OCI-M2 (cell line): ENCODE measurements around the gene ST7.
"Not testable (repeated sequence)": the region's sequence is repeated elsewhere in the genome, so short reads cannot be mapped to it uniquely, and the experiment has no call there.

Experiments used
- DNase-seq: peaks from one replicate; lab custom pipeline; 2025; ENCODE audit not compliant: unreplicated experiment; lab: John Stamatoyannopoulos, UW

ST7 gene

GRCh38 chr7:116971869-116972268 is 18.6 kb downstream of the ST7 start:
- no peak for DNase-seq

- not testable (repeated sequence) for DNase-seq
Measured at GRCh38 chr7:116975024-116975423, 21.7 kb downstream of the ST7 start.

- DNase-seq, result no peak
Measured at GRCh38 chr7:116977172-116977571, 23.9 kb downstream of the ST7 start.

DNA sequence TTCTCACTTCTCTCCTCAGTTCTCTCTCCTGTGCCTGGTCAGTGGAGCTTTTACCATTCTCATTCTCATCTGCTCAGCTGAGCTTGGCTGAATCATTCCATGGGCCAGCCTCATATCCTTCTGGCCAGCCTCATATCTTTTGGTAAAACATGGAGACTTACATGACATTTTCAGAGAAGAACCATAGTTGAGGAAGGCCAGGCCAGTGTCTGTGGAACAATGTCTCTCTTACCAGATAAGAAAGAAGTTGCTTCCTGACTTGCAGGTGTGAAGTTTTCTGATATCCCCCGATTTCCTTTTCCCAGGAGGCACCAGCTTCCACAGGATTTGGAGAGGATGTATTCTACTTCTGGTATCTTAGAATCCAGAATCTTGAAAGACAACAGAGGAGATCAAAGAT is 24.7 kb downstream of the ST7 start:
- DNase-seq, result no peak

- DNase-seq, result no peak
Measured at GRCh38 chr7:116979430-116979829, 26.1 kb downstream of the ST7 start.

DNA sequence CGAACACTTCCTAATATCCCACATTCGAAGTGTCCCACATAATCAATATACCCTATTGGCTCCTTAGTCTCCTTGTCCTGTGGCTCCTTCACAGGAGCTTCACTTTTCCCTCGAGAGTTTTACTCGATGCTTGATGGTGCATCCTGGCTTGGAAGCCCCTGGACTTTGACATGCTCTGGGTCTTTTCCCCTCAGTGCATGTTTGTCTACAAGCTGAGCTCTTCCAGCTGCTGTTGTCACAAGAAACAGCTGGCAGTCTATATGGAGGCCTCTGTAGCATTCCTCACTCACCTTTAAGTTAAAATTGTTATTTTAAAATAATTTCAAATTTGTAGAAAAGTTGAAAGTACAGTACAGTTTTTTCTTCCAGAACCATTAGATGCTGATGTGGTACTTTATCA is 27.1 kb downstream of the ST7 start:
- no peak for DNase-seq

GRCh38 chr7:116981939-116982338 is 28.6 kb downstream of the ST7 start:
- no peak for DNase-seq

GRCh38 chr7:116984511-116984910 is 31.2 kb downstream of the ST7 start:
- DNase-seq, result no peak

DNA sequence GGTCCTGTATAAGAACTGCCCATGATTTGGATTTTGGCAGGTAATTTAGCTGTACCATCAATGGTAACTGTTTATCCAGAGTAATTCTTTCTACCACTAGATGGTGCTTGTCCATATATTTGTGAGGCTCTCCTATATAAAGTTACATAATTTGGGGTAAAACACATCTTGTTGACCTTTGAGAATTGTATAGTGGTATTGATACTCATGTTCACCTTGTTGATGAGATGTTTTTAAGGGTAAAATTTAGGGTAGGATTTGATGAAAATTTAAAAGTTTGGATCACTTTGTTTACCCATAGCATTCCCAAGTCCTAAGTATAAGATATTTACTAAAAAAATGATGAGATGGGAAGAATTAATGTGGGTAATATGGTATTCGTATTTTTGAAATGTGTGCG is 31.6 kb downstream of the ST7 start:
- DNase-seq, result no peak

DNA sequence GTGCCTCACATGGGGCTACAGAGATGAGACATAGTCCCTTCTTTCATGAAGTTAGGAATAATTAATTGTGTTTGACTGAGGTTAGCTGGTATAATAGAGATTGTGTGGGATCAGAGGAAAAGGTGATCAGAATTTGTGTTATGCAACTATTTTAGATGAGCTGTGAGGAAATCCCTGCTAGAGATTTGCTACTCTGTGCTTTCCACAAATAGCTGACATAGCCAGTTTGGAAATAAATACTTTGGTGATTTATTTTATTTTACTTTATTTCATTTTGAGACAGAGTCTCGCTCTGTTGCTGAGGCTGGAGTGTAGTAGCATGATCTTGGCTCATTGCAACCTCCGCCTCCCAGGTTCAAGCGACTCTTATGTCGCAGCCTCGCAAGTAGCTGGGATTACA is 32.3 kb downstream of the ST7 start:
- DNase-seq, result no peak

DNA sequence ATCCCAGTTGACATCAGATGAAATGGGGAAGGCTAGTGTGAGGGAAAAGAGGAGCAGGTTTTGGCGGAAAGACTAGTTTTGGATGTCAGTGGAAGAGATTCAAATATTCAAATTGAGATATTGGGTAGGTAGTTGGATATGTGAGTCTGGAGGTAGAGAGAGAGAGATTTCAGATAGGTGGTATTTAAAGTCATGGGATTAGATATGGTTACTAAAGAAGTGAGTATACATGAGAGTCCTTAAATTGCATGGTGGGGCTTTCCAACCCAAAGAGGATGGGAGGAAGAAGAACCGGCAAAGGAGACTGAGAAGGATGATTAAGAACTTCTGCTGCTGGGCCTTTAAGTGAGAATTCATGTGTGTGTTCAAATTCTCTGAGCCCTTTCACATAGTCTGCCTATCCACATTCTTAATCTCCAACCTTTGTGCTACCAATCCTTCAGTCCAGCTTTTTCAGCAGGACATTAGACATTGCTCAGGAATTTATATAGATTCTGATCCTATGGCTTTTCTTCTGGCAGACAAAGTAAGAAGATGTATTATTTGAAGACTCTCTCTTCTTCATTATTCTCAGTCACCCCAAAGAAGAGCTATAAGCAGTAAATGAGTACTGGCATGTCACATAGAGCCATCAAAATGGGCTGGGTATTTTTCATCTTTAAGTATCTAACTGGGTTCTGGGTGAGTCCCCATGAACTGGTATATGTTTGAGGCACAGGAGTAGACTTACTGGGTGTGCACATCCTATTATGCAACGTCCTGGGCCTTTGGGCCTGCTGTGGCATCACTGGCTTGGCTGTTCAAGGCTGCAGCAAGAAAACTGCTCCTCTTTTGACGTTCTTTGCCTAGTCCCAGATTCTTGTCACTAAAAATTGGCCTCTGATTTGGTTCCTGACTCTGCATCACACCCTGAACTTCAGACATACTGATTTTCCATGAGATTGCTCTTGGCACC is 33.6 kb downstream of the ST7 start:
- no peak for DNase-seq

DNA sequence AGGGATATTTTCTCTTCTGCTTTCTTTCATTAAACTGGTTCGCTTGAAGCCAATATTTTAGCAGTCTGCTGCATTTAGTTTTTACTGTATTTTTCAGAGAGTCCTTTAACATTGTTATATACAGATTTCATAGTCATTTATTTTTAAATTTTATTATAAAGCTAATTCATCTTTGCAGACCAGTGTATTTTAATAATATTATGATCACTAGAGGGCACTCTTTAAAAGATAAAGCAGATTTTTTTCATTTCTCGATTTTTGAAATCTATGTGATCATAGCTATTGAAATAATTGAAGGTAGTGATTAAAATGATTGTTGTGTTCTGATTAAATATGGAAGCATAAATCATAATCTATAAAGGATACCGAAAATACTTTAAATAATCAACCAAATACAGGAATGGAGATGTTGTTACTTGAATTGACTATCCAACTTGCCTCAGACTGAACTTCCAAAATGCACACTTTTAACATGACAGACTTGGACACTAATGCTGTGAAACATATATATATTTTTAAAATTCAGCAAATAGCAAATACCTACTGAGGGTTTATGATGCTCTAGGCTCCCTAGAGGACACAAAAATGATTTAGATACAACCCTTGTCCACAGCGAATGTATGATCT is 35.2 kb downstream of the ST7 start:
- no peak for DNase-seq

DNA sequence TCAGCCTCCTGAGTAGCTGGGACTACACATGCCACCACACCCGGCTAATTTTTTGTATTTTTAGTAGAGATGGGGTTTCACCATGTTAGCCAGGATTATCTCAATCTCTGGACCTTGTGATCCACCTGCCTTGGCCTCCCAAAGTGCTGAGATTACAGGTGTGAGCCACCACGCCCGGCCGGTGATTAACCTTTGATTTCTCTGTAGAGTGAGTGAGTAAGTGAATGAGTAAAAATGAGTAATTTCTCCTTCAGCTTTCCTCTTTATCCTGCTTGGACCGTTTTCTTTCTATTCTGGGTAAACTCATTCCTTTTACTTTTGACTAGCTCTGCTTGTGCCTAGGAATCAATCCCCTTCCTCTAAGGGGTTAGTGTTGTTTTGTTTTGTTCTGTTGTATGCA is 36.8 kb downstream of the ST7 start:
- DNase-seq, result no peak

DNA sequence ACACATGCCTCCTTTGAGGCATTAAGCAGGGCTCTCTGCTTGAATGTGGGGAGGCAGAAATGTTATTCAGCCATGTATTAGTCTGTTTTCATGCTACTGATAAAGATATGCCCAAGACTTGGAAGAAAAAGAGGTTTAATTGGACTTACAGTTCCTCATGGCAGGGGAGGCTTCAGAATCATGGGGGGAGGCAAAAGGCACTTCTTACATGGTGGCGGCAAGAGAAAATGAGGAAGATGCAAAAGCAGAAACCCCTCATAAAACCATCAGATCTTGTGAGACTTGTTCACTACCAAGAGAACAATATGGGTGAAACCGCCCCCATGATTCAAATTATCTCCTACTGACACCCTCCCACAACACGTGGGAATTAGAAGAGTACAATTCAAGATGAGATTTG is 37.9 kb downstream of the ST7 start:
- DNase-seq, result no peak

- DNase-seq, result no peak
Measured at GRCh38 chr7:116994611-116995010, 41.3 kb downstream of the ST7 start.

GRCh38 chr7:116997972-116998371 is 44.7 kb downstream of the ST7 start:
- DNase-seq, result no peak

GRCh38 chr7:116998567-116999175 is 45.4 kb downstream of the ST7 start:
- DNase-seq, result no peak

DNA sequence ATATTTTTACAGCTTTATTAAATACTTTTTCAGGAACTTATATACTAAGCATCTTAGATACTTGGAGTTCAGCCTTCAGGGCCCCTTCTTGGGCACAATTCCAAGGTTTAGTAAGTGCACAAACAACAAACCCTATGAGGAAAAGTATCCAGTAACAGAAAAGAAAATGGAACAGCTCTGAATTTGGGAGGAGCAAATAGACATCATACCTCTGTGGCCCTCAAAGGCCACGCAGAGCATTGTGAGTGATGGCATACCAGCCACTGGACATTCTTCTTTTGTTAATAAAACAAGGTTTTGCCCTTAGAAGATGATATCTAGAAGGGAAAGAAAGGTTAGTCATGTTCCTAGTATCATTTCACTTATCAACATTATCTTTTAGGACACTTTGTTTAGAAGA is 46.0 kb downstream of the ST7 start:
- no peak for DNase-seq

DNA sequence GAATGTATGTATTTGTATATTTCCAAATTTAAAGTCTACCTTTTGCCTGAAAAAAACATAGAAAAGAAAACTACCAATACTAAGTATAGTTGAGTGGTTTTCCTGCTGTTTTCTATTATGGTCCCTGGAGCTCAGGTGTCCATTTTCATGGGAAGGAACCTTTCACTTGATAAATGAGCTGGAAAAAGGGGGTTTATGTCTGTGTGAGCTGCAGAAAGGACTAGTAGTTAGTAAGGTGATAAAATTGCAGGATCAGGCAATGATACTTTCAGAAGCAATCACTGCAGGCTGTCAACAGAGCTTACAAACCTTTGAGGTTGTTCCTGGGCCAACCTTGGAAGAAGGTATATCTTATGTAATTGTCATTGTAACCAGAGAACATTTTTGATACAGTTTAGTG is 48.0 kb downstream of the ST7 start:
- DNase-seq, result no peak

- DNase-seq, result no peak
Measured at GRCh38 chr7:117004899-117005298, 51.6 kb downstream of the ST7 start.

- DNase-seq, result no peak
Measured at GRCh38 chr7:117005449-117005848, 52.1 kb downstream of the ST7 start.
